ENCODE data around the gene FXYD6.

GRCh38 chr11:117818041-117818873 is 58.2 kb downstream of the FXYD6 start:
- TF ChIP-seq CTCF (IDR thresholded peaks at IDR 0.05) (peak in 1 of 3 donors; percentile 23), EP300 (IDR thresholded peaks at IDR 0.05) (no peak), POLR2A (IDR thresholded peaks at IDR 0.05) (no peak)
